ENCODE measurements around the gene EIF1AD.

DNA sequence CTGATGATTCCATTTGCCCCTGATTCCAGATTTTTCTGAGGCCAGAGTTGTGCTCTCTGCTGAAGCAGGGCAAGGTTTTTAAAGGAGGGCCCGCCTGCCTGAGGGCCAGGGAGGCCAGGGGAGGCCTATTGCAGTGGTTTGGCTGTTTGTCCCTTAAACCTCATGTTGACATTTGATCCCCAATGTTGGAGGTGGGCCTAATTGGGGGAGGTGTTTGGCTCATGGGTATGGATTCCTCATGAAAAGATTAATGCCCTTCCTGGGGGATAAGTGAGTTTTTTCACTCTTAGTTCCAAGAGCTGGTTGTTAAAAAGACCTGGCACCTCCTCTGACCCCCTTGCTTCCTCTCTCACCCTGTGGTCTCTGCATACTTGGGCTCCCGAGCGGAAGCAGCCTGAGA lies 37.8 kb upstream of the EIF1AD start:
- TF ChIP-seq TAF1 (IDR thresholded peaks at IDR 0.05; ENCODE audit: borderline replicate concordance, insufficient read depth, low read length) (no peak), REST (IDR thresholded peaks at IDR 0.05; ENCODE audit: insufficient read depth in 1 of 2, low read depth in 2 of 2, low read length in 2 of 2) (no peak)
